ENCODE results near the gene SYTL1.

SYTL1 gene

DNA sequence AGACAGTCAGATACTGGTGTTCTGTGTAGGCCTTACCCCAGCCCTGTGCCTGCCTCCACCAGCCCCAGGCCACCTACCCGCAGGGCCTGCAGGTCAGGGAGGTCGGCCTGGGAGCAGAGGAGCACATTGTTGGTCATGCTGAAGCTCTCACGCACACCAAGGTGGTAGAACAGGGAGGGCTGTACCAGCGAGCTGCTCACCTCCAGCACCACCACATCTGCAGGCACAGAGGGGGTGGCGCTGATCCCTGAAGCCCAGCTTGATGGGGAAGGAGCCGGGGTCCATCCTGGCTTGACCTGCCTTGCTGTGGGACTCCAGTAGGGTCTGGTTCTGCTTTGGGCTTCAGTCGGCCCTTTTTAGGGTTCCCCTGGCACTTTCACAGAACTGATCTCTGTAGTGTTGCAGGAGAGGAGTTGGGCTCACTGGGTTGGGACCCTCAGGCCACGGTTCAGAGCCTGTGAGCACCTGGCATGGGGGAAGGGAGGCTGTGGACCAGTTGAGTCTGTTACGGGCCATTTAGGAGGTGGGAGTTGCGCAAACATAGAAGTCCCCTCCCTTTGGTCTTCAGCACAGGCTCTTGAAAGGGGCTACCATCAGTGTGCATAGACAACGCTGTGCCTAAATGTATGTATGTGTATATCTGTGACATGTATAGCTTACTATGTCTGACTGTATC lies 23.0 kb downstream of the SYTL1 start:
- no peak for DNase-seq (ENCODE audit: low spot score)

DNA sequence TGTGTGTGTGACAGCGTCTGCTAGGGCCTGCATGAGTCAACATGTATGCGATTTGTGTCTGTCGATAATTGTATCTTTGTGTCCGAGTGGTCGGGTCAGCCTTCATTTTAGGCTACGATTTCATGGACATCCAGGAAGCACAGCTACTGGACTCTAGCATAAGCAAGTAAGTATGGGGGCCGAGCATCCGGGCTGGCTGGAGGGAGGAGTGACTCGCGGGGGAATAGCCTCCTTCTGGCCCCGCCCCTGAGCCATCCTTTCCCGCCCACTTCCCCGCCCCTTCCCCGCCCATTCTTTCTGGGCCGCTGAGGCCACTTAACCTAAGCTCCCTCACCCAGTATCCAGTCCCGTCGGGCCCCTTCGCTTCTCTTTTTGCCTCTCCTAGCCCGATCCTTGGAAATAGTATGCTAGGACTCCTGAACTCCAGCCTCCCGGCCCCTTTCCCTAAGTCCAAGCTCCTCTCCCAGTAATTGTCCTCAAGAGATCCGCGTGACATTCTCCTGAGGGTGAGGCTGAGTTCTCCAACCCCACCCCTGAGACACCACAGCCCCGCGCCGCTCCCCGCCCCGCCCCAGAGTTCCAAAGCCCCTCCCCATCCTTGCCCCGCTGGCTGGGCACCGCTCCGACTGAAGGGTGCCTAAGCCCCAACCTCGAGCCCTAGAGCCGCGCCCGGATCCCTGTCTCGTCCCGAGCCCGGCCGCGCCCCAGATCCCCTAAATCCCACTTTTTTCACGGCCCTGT lies 23.7 kb downstream of the SYTL1 start:
- peak; percentile 93 for DNase-seq (ENCODE audit: low spot score)

DNA sequence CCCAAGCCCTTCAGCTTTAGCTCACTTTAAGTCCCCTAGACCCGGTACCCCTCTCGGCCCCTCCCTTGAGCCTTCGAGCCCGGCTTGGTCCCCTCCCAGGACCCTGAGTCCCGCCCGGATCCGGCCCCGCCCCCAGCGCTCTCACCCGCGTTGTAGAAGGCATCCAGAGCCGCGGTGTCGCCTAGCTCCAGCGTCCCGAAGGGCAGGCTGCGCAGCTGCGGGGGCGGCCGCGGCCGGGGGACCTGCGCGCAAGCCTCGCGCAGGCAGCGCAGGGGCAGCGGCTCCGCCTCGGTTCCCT lies 24.2 kb downstream of the SYTL1 start:
- peak; percentile 89 for DNase-seq (ENCODE audit: low spot score)

DNA sequence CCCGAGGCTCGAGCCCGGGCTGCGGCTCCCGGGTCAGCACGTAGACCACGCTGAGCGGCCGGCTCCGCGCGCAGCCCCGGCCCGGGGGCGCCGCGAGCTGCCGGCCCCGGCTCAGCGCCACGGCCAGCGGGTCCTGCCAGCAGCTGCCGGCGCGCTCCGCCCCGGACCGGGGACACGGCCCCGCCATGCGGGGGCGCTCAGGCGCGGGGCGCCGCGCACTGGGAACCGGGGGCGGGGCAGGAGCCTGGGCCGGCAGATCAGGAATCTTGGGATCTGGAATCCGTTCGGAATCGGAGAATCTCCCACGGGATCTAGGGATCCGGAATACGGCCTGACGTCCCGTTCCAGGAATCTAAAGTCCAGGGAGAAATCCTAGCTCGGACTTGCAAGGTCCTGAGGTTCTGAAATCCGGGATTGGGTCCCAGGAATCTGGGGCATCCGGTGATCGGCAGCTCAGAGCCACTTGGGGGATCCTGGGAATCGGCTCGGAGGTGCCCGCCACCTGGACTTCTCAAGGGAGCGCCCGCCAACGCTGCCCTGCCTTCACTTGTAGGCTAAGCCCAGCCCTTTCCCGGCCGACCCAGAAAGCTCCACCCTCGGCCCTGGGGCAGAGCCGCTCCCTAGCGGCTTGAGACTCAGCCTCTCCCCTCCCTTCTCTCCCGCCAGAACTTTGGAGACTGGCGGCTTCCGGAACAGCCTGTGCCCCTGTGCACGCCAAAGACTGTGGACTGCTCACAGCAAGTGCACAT lies 24.8 kb downstream of the SYTL1 start, which contains the start of gene MAP3K6:
Gene MAP3K6, minus strand, starts transcription at position 551 of the 749 bp plus-strand sequence. Its CDS starts 364 bp downstream, at position 187.
- peak; percentile 88 for DNase-seq (ENCODE audit: low spot score)

DNA sequence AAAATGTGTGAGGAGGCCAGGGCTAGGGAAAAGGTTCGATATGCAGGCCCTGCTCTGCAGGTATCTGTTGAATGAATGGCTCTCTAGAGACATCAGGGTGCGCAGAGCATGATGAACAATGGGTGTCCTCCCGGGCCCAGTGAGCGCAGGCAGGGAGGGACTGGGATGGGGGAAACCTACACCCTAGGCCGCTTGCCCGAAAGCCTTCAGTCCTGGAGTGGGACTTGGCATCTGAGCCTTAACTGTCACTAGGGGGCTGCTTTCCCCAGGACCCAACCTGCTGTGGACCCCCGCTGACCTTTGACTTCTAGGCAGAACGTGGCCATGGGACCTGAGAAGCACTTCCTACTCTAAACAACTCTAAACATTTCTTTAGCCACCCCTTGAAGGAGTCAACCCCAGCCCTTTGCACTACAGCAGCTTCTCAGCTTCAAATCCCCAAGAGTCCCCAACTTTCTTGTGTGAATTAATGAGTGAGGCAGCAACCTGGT lies 25.4 kb downstream of the SYTL1 start:
- no peak for DNase-seq (ENCODE audit: low spot score)

DNA sequence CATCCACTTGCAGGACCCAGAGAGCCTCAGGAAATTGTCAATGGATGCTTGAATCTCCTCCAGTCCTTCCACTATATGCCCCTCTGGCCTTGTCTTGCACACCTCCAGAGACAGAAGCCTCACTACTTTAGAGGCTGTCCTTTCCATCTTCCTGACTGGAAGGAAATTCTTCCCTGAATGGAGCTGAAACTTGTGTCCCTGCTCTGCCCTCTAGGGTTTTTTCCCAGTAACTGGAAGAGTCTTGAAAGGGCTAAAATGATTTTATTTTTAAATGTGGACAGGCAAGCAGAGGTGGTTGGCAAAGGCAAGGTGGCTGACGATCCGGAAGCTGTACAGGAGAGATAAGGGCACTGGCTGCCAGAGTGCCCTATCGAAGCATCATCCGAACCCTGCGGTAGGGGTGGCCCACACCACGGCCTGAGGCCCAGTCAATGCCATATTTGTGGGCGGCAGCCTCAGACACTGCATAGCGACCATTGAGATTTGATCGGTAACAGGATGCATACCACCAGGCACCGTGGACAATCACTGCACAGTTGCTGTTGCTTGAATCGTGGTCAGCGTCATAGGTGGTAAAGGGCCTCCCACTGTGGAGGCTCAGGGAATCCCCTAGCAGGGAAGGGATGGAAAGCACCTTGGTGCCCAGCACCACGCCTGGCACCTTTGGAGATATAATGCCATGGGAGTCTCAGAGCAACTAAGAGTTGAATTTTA lies 27.2 kb downstream of the SYTL1 start:
- no peak for DNase-seq (ENCODE audit: low spot score)

DNA sequence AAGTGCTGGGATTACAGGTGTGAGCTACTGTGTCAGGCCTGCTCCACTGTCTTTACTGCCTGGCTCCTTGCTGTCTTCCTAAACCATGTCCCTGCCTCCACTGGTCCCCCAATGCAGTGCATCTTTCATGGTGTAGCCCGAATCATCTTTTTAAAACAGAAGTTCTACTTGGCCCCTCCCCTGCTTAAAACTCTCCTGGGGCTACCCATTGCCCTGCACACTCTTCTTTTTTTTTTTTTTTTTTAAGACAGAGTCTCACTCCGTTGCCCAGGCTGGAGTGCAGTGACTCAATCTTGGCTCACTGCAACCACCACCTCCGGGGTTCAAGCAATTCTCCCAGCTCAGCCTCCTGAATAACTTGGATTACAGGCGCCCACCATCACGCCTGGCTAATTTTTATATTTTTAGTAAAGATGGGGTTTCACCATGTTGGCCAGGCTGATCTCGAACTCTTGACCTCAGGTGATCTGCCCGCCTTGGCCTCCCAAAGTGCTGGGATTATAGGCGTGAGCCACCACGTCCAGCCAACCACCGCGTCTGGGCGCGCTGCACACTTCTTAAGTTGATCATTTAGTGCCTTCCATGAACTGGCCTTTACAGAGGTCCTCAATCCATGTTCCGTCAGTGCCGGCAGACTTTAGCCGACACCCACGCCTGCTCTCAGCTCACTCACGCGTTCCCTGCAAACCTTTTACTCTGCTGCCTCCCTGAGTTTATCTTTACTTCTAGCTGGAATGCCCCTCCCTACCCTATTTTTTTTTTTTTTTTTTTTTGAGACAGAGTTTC lies 30.4 kb downstream of the SYTL1 start:
- DNase-seq (ENCODE audit: low spot score): no peak

DNA sequence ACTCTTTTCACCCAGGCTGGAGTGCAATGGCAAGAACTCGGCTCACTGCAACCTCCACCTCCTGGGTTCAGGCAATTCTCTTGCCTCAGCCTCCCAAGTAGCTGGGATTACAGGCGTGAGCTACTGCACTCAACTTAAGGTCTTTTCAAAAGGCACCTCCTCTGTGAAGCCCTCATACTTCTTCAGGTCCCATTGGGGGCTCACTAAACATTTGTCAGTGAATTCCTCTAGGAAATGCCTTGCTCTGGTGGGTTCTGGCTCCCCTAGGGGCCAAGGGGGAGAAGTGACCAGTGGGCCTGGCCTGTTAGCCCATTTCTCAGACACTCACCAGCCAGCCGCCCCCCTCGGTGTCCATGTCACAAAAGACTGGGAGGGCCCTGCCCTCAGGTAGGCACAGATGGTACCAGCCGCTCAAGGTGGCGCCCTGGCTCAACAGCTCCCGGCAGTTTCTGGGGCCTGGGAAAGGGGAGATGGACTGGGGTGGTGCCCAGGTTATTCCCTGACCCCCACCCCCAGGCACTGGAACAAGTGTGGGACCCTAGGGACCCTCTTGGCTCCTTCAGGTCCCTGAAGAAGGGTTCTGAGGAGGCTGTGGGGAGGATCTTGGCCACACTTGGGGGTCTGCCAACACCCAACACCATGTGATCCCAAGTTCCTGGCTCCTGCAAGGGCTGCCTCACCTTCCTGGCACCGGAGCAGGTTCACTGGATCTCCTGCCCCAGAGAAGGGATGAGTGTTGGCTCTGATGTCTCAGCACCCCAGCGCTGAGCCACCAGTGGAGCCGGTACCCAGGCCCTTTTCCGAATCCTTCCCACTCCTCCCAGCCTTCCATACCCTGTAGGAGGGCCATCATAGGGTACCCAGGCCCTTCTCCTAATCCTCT lies 31.2 kb downstream of the SYTL1 start:
- DNase-seq (ENCODE audit: low spot score): no peak

DNA sequence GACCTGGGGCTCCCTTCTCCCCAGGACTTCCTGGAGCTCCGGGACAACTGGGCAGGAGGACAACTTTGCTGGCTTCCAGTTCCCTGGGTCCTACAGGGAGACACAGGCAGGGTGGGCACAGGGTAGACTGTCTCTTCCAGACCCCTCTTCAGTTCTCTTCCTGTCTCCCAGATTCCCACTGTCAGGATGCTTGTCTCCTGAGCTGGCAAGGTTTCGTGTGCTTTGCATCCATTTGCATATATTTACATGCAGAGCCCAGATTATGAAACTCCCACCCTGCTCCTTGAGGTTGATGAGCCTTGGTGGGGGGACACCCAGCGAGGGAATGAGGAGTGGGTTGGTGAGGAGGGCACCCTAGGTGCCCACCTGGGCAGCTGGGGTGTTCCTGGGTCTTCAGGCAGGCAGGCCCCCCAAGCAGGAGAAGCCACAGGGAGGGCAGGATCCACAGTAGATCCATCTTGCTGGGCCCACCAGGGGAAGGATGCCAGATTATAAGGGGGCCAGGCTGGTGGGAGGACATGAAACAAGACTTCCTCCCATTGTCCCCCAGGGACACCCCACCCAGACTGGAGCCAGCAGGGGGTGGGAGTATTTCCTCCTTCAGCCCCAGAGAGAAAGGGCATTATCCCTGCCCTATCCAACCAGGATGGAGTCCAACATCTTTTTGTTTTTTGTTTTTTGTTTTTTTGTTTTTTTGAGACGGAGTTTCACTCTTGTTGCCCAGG lies 32.7 kb downstream of the SYTL1 start, which contains the start of gene FCN3:
Gene FCN3, minus strand, starts transcription at position 463 of the 725 bp plus-strand sequence. Its CDS starts 6 bp downstream, at position 457.
- DNase-seq (ENCODE audit: low spot score): no peak

DNA sequence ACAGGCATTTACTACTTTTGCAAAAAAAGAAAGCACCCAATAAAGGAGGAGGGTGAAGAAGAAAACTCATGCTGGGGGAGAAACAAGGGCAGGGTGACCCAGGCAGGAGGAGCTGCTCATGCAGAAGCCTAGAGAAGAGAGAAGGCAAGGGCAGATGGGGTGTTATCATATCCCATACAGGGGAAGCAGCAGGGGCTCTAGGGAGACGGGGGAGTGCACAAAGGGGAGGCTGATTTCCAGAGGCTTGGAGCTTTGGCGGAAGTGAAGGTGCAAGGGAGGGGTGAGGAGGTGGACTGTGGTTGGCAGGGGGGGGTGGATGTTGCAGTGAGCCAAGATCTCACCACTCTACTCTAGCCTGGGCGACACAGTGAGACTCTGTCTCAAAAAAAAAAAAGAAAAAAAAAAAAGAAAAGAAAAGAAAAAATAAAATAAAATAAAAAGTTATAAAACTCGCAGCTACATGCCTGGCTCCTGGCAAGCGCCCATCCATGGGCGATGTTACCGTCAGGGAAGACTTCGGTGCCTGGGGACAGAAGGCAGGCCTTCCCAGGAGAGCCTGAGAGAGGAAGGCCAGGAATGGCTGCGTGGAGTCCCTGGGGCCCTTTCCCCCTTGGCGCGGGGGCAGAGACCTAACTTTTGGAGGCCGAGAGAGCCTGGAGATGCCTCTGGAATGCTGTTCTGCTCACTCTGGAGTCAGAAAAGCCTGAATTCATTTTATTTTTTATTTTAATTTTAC lies 36.1 kb downstream of the SYTL1 start:
- no peak for DNase-seq (ENCODE audit: low spot score)

DNA sequence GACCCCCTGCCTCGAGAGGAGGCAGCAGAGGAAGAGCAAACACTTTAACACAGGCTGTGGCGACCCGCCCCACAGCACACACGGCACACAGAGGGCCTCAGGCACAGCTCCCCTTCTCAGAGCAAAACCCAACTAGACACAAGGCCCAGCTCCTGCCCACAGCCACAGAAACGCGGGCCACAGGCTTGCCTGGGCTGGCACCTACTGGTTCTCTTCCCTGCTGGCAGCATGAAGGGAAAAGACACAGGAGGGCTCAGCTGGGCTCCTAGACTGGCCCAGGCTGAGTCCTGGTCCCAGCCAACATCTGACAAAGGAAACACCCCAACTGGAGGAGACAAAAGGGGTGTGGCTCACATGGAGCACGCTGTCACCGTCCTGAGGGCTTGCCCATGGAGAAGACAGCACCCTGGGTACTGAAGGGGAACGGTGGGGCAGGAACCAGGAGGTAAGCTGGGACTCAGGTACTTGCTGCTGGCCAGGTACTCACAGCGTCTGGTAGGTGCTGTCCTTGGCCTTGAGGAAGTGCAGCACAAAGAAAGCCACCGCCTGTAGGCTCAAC lies 37.8 kb downstream of the SYTL1 start:
- no peak for DNase-seq (ENCODE audit: low spot score)

DNA sequence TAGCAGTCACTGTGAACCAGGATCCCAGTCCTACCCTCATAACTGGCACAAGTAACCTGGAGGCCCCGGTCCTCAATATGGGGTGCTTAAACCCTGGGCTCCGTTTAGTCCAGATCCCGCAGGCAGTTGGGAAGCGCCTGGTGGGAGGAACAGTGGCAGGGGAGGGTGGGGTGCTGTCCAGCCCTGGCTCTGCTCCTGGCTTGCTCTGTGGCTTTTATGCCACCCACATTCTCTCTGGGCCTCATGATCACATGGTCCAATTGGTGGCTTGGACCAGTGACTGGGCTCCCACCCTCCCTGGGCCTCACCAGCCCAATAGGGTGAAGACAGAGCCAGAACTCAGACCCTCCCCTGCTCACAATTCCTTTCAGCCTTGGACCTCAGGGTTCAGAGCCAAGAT lies 38.4 kb downstream of the SYTL1 start:
- DNase-seq (ENCODE audit: low spot score): no peak

DNA sequence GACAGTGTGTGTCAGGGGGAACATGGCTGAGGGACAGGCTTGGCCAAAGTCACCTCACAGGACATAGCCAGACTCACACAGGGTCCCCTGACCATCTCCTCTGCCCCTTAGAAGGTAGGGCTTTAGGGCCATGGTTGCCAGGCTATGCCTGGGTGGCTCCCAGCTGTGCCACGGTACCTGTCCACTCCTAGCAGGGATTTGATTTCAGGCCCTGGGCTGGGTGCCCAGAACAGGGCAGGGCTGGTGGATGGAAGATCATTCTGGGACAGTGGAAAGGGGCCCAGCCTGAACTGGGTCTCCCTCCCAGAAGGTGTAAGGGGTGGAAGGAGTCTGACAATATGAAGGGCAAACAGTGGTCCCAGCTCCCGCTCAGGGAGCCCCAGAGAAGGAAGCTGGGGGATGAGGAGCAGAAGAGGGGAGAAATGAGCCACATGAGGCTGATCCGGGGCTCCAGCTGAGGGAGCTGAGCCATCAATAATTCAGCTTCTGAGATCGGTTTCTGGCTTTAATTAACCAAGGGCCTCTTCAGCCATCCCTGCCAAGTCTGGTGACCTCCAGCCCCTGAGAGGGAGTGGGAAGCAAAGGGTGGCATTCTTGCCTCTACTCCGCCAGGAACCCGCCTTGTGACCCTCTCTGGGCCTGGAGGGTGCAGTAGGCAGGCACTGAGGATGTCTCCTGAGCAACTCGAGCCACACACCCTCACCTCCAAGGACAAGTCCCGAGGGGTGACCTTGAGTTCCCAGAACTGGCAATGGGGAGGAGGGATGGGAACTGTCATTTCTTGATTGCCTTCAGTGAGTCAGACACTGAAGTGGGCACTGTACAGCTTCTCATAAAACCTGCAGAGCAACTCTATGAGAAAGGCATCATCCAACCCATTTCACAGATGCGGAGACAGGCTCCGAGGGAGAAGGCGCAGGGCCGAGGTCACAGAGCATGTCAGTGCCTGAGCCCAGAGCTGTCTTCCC lies 39.2 kb downstream of the SYTL1 start:
- no peak for DNase-seq (ENCODE audit: low spot score)

DNA sequence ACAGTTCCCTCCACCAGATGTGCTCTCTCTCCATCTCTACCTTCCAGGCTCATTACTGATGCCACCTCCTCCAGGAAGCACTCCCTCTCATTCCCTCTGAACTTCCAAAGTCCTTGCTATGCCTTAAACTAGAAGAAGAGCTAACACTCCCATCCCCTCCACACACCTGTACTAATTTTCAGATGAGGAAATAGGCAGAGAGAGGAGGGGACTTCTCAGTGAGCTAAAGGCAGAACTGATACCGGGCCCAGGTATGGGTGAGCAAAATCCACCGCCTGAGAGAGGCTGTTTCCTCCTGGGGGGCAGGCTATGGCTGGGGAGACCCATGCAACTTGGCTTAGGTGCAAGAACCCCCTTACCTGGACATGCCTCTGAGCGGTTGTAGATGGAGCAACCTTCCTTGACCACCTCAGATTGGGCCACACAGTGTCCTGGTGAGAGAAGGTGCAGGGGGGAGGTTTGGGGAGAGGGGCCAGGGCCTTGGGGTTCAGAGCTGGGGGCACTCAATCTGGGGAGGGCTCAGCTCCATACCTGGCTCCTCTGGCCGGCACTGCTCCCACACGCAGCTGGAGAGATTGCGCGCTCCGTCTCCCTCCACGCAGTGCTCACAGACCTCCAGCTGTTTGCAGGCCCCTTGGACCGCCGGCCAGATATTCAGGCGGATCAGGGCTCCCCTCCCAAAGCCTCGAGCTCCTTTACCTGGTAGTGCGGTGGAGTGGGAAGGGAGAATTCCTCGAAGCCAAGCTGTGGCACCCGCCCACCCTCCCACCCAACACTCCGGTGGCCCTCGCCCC lies 40.3 kb downstream of the SYTL1 start:
- no peak for DNase-seq (ENCODE audit: low spot score)

DNA sequence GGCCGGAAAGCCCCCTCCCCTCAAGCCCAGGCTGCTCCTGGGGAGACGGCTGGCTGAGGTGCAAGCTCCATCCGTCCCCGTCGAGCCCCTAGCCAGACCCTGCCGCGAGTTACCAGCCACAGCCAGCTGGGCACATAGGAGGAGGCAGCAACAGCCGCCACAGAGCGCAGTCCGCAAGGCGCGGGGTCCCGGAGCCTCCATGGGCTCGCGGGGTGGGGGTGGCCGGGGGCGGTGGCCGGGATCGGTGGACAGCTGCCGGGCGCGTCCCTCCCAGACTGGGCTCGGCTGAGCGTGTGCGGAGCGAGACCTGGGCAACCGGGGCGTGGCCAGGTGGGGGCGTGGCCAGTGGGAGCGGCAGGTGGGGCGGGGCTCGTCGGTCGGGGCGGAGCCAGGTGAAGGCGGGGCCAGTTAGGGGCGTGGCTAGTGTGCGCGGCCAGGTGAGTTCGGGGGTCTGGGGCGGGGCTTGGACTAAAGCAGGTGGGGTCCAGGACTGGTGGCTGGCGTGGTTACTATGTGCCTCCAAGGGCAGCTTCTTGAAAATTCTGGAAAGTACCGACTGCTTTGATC lies 41.3 kb downstream of the SYTL1 start, which contains the start of gene CD164L2:
Gene CD164L2, minus strand, starts transcription at position 295 of the 567 bp plus-strand sequence. Its CDS starts 94 bp downstream, at position 201.
- DNase-seq (ENCODE audit: low spot score): no peak

DNA sequence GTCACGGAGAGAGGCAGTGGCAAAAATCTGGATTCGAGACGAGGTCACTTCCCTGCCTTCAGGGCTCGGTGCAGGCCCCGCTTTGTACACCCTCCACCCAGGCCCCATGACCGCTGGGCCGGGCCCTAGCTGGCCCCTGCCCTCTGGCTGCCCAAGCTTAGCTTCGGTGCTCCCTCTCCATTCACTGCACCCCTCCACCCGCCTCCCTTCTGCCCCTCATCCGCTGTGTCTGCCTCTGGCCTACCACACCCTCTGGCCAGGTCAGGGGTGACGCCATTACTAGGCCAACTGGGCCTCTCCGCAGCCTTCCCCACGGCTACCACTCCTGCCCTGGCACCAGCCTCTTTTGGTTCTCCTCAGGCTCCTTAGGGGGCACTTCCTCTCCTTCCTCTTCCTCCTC lies 41.8 kb downstream of the SYTL1 start:
- DNase-seq (ENCODE audit: low spot score): no peak
